Motor neuron (in vitro differentiated cells): ENCODE results near the gene ATF7IP2. TPM values are rescaled to one million over a fixed set of nuclear protein-coding genes. Genes with fewer than 3 reads are reported as not detected.
"Not testable (repeated sequence)": the region's sequence is repeated elsewhere in the genome, so short reads cannot be mapped to it uniquely, and the experiment has no call there.

Experiments
- ATAC-seq, 8 experiments: fragments of 200-7000 bp; cut with Tn5 transposase; replicated peaks in 6 of 8; 2 replicates each; pipeline ENCODE4 v1.8.0; 2021; ENCODE audit warnings: mild to moderate bottlenecking in 8 of 8, moderate library complexity in 8 of 8
- H3K27ac ChIP-seq, 2 donors: fragments of 250-450 bp; sonication (Bioruptor Pico); 2 replicates each; pipeline ENCODE4 v1.9.0; 2021; ENCODE audit warnings: antibody characterized with exemption in 2 of 2, mild to moderate bottlenecking in 2 of 2, moderate library complexity in 1 of 2
- H3K4me1 ChIP-seq, 2 donors: fragments of 250-450 bp; sonication (Bioruptor Pico); replicated peaks in 1 of 2; 2 replicates each; pipeline ENCODE4 v1.6.1; 2021; ENCODE audit warnings: antibody characterized with exemption in 2 of 2, mild to moderate bottlenecking in 2 of 2, moderate library complexity in 1 of 2
- H3K4me3 ChIP-seq, 5 donors: fragments of 250-450 bp; sonication (Bioruptor Pico); 2 replicates each; pipeline ENCODE4 v1.9.0; 2021; ENCODE audit warnings: antibody characterized with exemption in 5 of 5, mild to moderate bottlenecking in 5 of 5, moderate library complexity in 4 of 5
- WGBS, 10 experiments: fragments of 450-650 bp; shearing (Covaris generic); methylation state at CpG; one replicate each; pipeline ENCODE4 v1.0.0; 2022; 5-methylcytosine and 5-hydroxymethylcytosine counted together
- in situ Hi-C, 9 experiments: fragments of 400-800 bp; cut with MboI; loops; one replicate each; pipeline ENCODE4 v1.15.0; 2021; ENCODE audit warnings: low sequenced_read_pairs in 9 of 9, low pct_unique_long_range_greater_than_20kb in 2 of 9; ENCODE audit not compliant: unreplicated experiment in 9 of 9
- total RNA-seq, 8 experiments: library from RNA; unstranded; fragments of 300-600 nt; gene quantifications; 2 replicates each; pipeline versions ENCODE4 v1.2.3 to v1.2.4, GENCODE V29; 2022

ATF7IP2 gene
- total RNA-seq, 8 experiments from 2014 or later = 0.10 to 21.4 (median 16.4) TPM

DNA sequence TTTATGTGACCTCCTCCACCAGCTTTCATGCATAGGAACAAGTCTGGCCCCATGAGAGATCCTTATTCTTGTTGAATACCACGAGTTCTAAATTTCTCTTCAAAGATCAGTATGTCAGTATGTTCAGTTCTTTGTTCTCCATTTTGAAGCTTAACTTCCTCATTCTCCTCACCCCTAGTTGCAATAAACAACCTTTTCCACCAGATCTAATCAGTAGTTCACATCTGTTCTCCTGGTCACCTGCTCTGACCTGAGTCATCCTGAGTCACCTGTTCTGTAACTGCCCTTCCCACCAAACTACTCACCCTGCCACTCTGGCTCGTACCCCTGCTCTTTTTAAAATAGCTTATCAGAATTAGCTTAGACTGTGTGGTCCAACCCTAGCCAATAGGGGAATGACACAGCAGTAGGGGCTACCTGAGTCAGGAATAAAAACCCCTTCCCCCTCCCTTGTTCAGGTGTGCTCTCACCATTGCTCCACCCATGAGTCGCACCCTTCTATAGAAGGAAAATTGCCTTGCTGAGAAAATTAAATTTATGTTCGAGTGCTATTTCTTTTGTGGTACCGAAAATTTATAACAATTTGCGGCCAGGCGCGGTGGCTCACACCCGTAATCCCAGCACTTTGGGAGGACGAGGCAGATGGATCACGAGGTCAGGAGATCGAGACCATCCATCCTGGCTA lies 100.0 kb downstream of the ATF7IP2 start:
- no peak for ATAC-seq
- no peak overlapping the region for H3K4me3 ChIP-seq
- no peaks in the 10 kb centered on the region for H3K4me1 ChIP-seq
- no peak overlapping the region for H3K27ac ChIP-seq
- in situ Hi-C loops = loop anchor here in 1 of 9 experiments (25.0 kb wide), 1 partner anchor 224 kb away; no protein-coding TSS in a partner anchor
- 67 to 100% (median 92%) methylated on average over 1 to 11 of the region's 12 CpGs; no CpG with 5 or more reads in 2 of the 10 experiments for WGBS, 10 experiments

DNA sequence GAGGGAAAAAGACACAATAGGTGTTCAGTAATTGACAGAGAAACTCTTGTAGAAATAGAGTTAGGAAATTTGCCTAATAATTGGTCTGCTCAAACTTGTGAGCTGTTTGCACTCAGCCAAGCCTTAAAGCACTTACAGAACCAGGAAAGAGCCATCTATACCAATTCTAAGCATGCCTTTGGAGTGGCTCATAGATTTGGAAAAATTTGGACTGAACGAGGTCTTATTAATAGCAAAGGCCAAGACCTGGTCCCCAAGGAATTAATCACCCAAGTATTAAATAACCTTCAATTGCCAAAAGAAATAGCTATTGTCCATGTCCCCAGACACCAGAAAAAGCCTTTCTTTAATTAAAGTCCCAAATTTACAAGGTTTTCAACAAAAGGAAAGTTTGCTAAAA lies 104.3 kb downstream of the ATF7IP2 start:
- H3K4me1 ChIP-seq = no peaks in the 10 kb centered on the region
- no peak overlapping the region for H3K4me3 ChIP-seq
- H3K27ac ChIP-seq = no peak overlapping the region
- no peak for ATAC-seq
- in situ Hi-C loops = loop anchor here in 1 of 9 experiments (25.0 kb wide), 1 partner anchor 228 kb away; no protein-coding TSS in a partner anchor
- 0 to 83% (median 50%) methylated on average over 1 of the region's 1 CpG; no CpG with 5 or more reads in 3 of the 10 experiments for WGBS, 10 experiments

DNA sequence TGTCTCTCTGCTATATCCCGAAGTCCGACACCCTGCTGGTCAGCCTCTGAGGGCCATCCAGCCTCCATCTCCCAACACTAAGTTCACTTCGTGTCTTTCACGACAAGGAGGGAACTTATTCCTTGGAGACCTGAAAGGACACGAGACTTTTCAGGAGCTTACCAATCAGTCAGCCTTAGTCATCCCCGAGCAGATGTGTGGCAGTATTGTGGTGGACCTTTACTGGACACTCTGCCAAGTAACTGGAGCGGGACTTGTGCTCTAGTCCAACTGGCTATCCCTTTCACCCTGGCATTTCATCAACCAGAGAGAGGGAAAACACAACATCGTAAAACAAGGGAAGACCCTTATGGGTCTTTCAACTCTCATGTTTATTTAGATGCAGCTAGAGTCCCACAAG lies 107.4 kb downstream of the ATF7IP2 start:
- ATAC-seq = no peak
- 65 to 100% (median 97%) methylated on average over 1 to 8 of the region's 8 CpGs; no CpG with 5 or more reads in 3 of the 10 experiments for WGBS, 10 experiments
- no peak overlapping the region for H3K27ac ChIP-seq
- no peaks in the 10 kb centered on the region for H3K4me1 ChIP-seq
- no peak overlapping the region for H3K4me3 ChIP-seq
- in situ Hi-C loops = loop anchor here in 1 of 9 experiments (25.0 kb wide), 1 partner anchor 231 kb away; no protein-coding TSS in a partner anchor

DNA sequence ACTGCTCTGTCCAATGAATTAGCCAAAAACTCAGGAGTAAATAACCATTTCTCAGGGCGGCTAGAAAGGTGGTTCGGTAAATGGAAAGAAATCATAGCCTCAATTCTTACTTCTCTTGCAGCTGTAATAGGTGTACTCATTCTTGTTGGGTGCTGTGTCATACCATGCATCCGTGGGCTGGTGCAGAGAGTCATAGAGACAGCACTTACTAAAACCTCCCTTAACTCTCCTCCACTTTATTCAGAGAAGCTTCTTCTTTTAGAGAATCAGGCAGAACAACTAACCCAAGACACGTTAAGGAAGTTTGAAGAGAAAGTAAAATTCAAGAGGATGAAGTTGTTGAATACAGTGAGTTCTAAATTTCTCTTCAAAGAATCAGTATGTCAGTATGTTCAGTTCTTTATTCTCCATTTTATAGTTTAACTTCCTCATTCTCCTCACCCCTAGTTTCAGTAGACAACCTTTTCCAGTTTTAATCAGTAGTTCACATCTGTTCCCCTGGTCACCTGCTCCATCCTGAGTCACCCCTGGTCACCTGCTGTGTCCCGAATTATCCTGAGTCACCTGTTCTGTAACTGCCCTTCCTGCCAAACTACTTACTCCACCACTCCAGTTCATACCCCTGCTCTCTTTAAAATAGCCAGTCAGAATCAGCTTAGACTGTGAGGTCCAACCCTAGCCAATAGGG lies 108.6 kb downstream of the ATF7IP2 start:
- ATAC-seq = no peak
- Histone ChIP-seq H3K4me1 (no peaks in the 10 kb centered on the region), H3K27ac (no peak overlapping the region), H3K4me3 (no peak overlapping the region)
- WGBS, 10 experiments = 25 to 100% (median 64%) methylated on average over 1 to 5 of the region's 5 CpGs; no CpG with 5 or more reads in 1 of the 10 experiments
- in situ Hi-C loops = loop anchor here in 1 of 9 experiments (25.0 kb wide), 1 partner anchor 232 kb away; no protein-coding TSS in a partner anchor

DNA sequence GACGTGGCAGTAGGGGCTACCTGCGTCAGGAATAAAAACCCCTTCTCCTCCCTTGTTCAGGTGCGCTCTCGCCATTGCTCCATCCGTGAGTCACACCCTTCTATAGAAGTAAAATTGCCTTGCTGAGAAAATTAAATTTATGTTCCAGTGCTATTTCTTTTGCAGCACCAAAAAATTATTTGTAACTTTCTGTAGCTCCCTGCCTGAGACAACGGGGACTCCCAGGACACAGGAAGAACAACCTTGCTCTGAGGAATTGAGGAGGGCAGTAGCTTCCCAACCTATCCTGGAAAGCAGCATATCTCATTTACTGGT lies 109.1 kb downstream of the ATF7IP2 start:
- in situ Hi-C loops = loop anchor here in 1 of 9 experiments (25.0 kb wide), 1 partner anchor 233 kb away; no protein-coding TSS in a partner anchor
- H3K4me3 ChIP-seq = no peak overlapping the region
- no peaks in the 10 kb centered on the region for H3K4me1 ChIP-seq
- no peak for ATAC-seq
- H3K27ac ChIP-seq = no peak overlapping the region
- WGBS, 10 experiments = 60 to 96% (median 80%) methylated on average over 1 to 6 of the region's 6 CpGs; no CpG with 5 or more reads in 2 of the 10 experiments

DNA sequence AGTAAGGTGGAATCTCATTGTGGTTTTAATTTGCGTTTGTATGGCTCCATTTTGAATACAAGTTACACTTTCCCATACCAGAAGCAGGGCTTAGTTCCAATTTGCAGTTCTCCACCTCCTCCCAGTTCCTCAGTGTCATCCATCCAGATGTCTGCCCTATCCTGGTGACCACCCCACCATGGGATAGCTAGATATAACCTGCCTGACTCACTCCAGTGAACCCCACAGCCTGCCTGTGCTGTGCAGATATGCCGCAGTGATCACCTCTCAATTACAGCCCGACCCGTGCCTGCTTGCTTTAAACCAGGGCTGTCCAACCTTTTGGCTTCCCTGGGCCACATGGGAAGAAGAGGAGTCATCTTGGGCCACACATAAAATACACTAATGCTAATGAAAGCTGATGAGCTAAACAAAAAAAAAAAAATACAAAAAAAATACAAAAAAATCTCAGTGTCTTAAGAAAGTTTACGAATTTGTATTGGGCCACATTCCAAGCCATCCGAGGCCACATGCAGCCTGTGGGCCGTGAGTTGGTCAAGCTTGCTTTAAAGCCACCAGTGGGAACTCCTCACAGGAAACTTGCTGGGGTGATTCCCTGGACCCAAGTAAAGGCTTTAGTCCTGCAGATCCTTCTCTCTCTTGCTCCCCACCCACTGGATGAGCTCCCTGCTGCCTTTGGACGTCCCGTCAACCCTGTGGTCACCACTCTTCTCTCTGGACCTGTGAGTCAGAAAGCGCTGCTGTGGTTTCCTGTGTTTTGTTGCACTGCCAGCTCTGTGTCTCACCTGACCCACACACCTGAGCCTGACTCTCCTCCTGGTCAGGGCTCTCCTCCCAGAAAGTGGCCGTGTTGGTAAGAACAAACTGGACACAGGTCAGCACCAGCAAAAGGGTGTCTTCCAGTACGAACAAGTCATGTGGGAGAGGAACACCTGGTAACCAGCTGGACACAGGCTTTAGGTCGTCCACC lies 111.6 kb downstream of the ATF7IP2 start:
- H3K4me1 ChIP-seq = no peaks in the 10 kb centered on the region
- H3K4me3 ChIP-seq = no peak overlapping the region
- 59 to 93% (median 83%) methylated on average over 3 to 9 of the region's 13 CpGs for WGBS, 10 experiments
- in situ Hi-C loops = loop anchor here in 1 of 9 experiments (25.0 kb wide), 1 partner anchor 235 kb away; no protein-coding TSS in a partner anchor
- H3K27ac ChIP-seq = no peak overlapping the region
- ATAC-seq = no peak

DNA sequence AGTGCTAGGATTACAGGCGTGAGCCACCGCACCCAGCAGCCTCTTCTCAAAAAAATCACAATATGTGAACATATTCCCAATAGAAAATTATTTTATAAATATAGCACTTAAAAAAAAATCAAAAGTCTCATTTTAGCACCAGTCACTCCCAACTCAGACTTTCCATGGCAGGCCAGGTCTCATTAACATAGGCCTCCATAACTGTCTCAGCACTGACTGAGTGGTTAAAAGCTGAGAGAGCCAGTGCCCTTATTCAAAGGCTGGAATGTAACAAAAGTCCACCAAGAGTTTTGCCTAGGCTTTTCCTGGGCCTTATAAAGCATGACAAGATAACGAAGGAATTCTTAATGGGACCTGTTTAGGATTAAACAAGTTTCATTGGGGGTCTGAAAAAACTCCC lies 114.7 kb downstream of the ATF7IP2 start:
- H3K4me3 ChIP-seq = no peak overlapping the region
- no peak for ATAC-seq
- H3K27ac ChIP-seq = no peak overlapping the region
- H3K4me1 ChIP-seq = no peaks in the 10 kb centered on the region
- in situ Hi-C loops = loop anchor here in 5 of 9 experiments (10.0 to 25.0 kb wide), 6 partner anchors 236 to 1363 kb away; no protein-coding TSS in a partner anchor
- 79 to 100% (median 100%) methylated on average over 1 to 3 of the region's 3 CpGs; no CpG with 5 or more reads in 4 of the 10 experiments for WGBS, 10 experiments

DNA sequence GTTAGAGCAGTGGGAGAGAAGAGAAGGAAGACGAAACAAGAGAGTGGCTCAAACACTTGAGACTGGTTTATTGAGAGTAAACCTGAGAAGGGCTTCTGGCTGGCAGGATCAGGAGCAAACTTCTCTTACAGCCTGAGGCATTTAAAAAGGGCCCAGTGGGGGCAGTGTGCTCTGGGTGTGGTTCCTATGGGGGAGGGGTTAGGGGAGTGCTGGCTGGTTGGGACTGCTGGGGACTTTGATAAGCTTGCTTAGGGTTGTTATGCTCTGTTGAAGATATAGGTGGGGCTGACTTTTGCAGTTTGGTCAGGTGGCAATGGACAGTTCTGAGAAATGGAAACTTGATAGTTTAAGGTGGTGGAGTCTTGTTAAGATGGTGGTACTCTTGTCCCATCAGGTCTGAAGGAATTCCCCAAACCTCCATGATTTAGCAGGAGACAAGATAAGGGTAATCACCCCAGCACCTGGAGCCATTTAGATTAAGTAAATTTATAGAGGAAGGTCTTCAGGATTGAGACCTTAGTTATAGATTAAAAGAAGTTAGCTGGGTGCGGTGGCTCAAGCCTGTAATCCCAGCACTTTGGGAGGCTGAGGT lies 115.3 kb downstream of the ATF7IP2 start:
- peak in 2 of 8 experiments; percentile 43 to 51 for ATAC-seq
- Histone ChIP-seq H3K4me3 (no peak overlapping the region), H3K4me1 (no peaks in the 10 kb centered on the region), H3K27ac (no peak overlapping the region)
- WGBS, 10 experiments = 88 to 100% (median 100%) methylated on average over 1 to 2 of the region's 2 CpGs; no CpG with 5 or more reads in 3 of the 10 experiments
- in situ Hi-C loops = loop anchor here in 5 of 9 experiments (10.0 to 25.0 kb wide), 6 partner anchors 236 to 1364 kb away; no protein-coding TSS in a partner anchor

DNA sequence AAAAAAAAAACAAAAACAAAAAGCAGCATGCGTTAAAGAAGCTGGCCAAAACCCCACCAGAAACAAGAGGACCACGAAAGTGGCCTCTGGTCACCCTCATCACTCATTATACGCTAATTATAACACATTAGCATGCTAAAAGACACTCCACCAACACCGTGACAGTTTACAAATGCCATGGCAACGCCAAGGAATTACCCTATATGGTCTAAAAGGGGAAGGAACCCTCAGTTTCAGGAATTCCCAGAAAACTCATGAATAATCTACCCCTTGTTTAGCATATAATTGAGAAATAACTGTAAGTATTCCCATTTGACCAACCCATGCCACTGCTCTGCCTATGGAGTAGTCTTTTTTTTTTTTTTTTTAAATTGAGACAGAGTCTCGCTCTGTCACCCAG lies 116.9 kb downstream of the ATF7IP2 start:
- WGBS, 10 experiments = 50 to 86% (median 67%) methylated on average over 1 to 6 of the region's 6 CpGs; no CpG with 5 or more reads in 1 of the 10 experiments

DNA sequence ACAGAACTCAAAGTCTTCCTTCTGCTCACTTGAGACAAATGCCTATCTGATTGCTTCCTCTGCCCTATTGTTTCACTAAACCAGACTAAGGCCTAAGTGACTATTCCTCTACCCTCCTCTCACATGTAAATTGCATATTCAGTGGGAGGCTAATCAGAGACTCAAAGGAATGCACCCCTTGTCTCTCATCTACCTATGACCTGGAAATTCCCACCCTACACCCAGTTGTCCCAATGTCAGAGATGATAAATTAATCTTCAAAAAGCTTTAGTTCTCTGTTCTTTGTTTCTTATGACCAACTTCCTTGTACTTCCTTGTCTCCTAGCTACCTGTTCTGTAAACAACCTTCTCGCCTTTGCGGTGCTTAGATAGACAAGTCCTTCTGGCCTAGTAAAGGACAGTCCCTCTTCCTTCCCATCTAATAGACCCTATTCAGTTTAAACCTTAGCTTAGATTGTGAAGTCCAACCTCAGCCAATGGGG lies 118.6 kb downstream of the ATF7IP2 start:
- in situ Hi-C loops = loop anchor here in 5 of 9 experiments (10.0 to 25.0 kb wide), 6 partner anchors 240 to 1367 kb away; no protein-coding TSS in a partner anchor
- WGBS, 10 experiments = 60 to 100% (median 90%) methylated on average over 1 to 2 of the region's 2 CpGs; no CpG with 5 or more reads in 2 of the 10 experiments
- no peak overlapping the region for H3K4me3 ChIP-seq
- no peak overlapping the region for H3K27ac ChIP-seq
- no peak for ATAC-seq
- H3K4me1 ChIP-seq = no peaks in the 10 kb centered on the region

More for the DNA sequence above, 116.9 kb downstream of the ATF7IP2 start:
- H3K27ac ChIP-seq = no peak overlapping the region
- no peak overlapping the region for H3K4me3 ChIP-seq
- in situ Hi-C loops = loop anchor here in 5 of 9 experiments (10.0 to 25.0 kb wide), 6 partner anchors 238 to 1365 kb away; no protein-coding TSS in a partner anchor
- peak in 1 of 8 experiments; percentile 55 for ATAC-seq
- no peaks in the 10 kb centered on the region for H3K4me1 ChIP-seq

DNA sequence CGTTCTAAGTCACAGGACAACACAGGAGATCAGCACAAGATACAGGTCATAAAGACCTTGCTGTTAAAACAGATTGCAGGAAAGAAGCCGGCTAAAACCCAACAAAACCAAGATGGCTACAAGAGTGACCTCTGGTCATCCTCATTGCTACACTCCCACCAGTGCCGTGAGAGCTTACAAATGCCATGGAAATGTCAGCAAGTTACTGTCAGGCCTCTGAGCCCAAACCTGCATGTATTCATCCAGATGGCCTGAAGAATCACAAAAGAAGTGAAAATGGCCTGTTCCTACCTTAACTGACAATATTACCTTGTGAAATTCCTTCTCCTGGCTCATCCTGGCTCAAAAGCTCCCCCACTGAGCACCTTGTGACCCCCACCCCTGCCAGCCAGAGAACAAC lies 119.4 kb downstream of the ATF7IP2 start:
- H3K4me1 ChIP-seq, H3K4me3 ChIP-seq, ATAC-seq, H3K27ac ChIP-seq: not testable (repeated sequence)
- WGBS, 10 experiments = 67 to 100% (median 90%) methylated on average over 1 to 3 of the region's 3 CpGs; no CpG with 5 or more reads in 2 of the 10 experiments
- in situ Hi-C loops = loop anchor here in 5 of 9 experiments (10.0 to 25.0 kb wide), 6 partner anchors 240 to 1368 kb away; no protein-coding TSS in a partner anchor
